IPS DF 6.9 (cell line): Measurements from ENCODE around the gene PHAF1.

Source experiments
- DNase-seq: peaks from one replicate; pipeline ENCODE4 v3.0.0-alpha.2; 2013; ENCODE audit warnings: low read depth, low spot score
- H3K27ac ChIP-seq: one replicate; pipeline ENCODE4 v1.5.1; 2013; ENCODE audit warnings: low read length, control low read depth
- H3K27me3 ChIP-seq: 2 replicates; pipeline ENCODE4 v1.6.1; 2013; ENCODE audit warnings: mild to moderate bottlenecking, low read length; ENCODE audit not compliant: control insufficient read depth, insufficient read depth
- H3K36me3 ChIP-seq: 2 replicates; pipeline ENCODE4 v1.6.1; 2013; ENCODE audit warnings: low read length; ENCODE audit not compliant: control insufficient read depth, insufficient read depth
- H3K4me1 ChIP-seq: 2 replicates; pipeline ENCODE4 v1.6.1; 2013; ENCODE audit warnings: low read length; ENCODE audit not compliant: control insufficient read depth, insufficient read depth
- H3K4me3 ChIP-seq: 2 replicates; pipeline ENCODE4 v1.5.1; 2013; ENCODE audit warnings: mild to moderate bottlenecking, low read length
- H3K9me3 ChIP-seq: 2 replicates; pipeline ENCODE4 v1.6.1; 2013; ENCODE audit warnings: low read length, inconsistent platforms; ENCODE audit not compliant: control insufficient read depth, insufficient read depth
- WGBS: extraction: QIAGEN DNeasy Blood & Tissue Kit; methylation state at CpG from one replicate; pipeline ENCODE4 v1.1.7; 2013; ENCODE audit warnings: mixed read lengths, missing lambda C conversion rate; ENCODE audit not compliant: insufficient read length, insufficient coverage; 5-methylcytosine and 5-hydroxymethylcytosine counted together

The PHAF1 gene

GRCh38 chr16:67163164-67163998, 53.6 kb downstream of the PHAF1 start:
- WGBS: no CpG with 5 or more reads among the region's 99 CpGs
- no peaks in the 10 kb centered on the region for H3K9me3 ChIP-seq
- H3K36me3 ChIP-seq: no peaks in the 10 kb centered on the region; the same call in 1 of the 2 replicates
- peaks cover 10% of the 10 kb centered on the region for H3K4me1 ChIP-seq
- peaks cover 92% of the 10 kb centered on the region for H3K27me3 ChIP-seq
- H3K4me3 ChIP-seq: peak overlapping the region; percentile 24; the same call in 1 of the 2 replicates
- no peak for DNase-seq
- H3K27ac ChIP-seq: no peak overlapping the region

GRCh38 chr16:67163999-67164558, 54.3 kb downstream of the PHAF1 start:
- no peak for DNase-seq
- Histone ChIP-seq H3K36me3 (no peaks in the 10 kb centered on the region; the same call in 1 of the 2 replicates), H3K27ac (no peak overlapping the region), H3K4me3 (0 out of 2 replicates have a peak overlapping the region, but pooled peaks have one; percentile 3), H3K27me3 (peaks cover 92% of the 10 kb centered on the region), H3K4me1 (peaks cover 10% of the 10 kb centered on the region), H3K9me3 (no peaks in the 10 kb centered on the region)
- no CpG with 5 or more reads among the region's 34 CpGs for WGBS

GRCh38 chr16:67164599-67165061, 54.9 kb downstream of the PHAF1 start, which contains the start of gene HSF4:
TSS of gene HSF4 (plus strand) at chr16:67164745. CDS start at chr16:67164812, 67 bp downstream.
- peaks cover 10% of the 10 kb centered on the region for H3K4me1 ChIP-seq
- no peaks in the 10 kb centered on the region for H3K9me3 ChIP-seq
- H3K27ac ChIP-seq: no peak within 1 kb of the TSS
- no peaks in the 10 kb centered on the region; the same call in 1 of the 2 replicates for H3K36me3 ChIP-seq
- WGBS: no CpG with 5 or more reads among the region's 41 CpGs
- H3K27me3 ChIP-seq: peaks cover 90% of the 10 kb centered on the region
- DNase-seq: no peak
- H3K4me3 ChIP-seq: peak within 1 kb of the TSS; percentile 21; the same call in 1 of the 2 replicates

DNA sequence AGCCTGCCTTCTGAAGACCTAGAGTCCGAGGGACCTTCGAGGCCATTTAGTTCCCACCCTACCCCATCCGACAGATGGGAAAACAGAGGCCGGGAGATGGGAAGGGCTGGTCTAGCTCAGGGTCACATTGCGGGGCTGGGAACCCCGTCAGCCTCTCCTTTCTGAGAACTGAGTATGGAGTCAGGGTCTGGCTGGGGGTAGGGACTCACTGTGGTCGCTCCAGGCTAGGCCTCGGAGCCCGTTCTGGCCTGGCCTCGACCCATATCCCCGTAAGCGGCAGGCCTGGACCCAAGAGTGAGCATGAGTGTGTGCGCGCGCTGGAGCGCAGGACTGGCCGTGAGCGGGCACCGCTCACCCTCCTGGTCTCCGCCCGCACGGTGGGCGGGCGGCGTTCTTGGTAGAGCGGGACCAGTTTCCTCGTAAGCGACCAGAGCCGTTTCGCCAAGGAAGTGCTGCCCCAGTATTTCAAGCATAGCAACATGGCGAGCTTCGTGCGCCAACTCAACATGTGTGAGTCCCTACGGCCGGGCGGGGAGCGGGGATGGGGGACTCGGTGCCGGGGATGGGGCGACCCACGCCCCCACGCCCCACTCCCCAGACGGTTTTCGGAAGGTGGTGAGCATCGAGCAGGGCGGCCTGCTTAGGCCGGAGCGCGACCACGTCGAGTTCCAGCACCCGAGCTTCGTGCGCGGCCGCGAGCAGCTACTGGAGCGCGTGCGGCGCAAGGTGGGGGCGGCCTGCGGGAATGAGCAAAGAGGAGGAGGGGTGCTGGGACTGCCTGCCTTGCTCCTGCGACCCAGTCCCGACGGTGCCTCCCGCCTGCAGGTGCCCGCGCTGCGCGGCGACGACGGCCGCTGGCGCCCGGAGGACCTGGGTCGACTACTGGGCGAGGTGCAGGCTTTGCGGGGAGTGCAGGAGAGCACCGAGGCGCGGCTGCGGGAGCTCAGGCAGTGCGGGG, 55.7 kb downstream of the PHAF1 start:
- Histone ChIP-seq H3K4me3 (peak overlapping the region; percentile 21; the same call in 1 of the 2 replicates), H3K27me3 (peaks cover 86% of the 10 kb centered on the region), H3K4me1 (peaks cover 10% of the 10 kb centered on the region), H3K9me3 (no peaks in the 10 kb centered on the region), H3K27ac (no peak overlapping the region), H3K36me3 (no peaks in the 10 kb centered on the region; the same call in 1 of the 2 replicates)
- WGBS: no CpG with 5 or more reads among the region's 85 CpGs
- no peak for DNase-seq

DNA sequence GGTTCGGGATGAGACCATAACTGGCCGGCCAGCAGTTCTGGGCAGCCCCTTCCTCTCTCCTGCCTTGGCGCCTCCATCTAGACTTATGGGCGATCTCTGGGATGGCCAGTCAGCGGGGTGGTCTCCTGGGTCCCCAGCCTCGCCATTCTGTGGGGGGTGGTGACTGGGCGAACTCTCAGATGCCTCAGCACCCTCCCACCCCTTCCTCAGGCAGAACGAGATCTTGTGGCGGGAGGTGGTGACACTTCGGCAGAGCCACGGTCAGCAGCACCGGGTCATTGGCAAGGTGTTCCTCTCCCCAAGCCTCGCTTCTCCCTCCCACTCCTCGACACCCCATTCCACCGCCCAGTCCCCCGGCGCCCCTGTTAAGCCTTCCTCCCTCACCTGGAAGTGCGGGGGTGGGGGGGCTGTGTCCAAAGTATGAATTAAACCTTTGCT, 56.4 kb downstream of the PHAF1 start:
- H3K4me1 ChIP-seq: peaks cover 12% of the 10 kb centered on the region
- H3K9me3 ChIP-seq: no peaks in the 10 kb centered on the region
- H3K27ac ChIP-seq: no peak overlapping the region
- WGBS: no CpG with 5 or more reads among the region's 18 CpGs
- DNase-seq: no peak
- H3K4me3 ChIP-seq: no peak overlapping the region
- H3K27me3 ChIP-seq: peaks cover 84% of the 10 kb centered on the region
- H3K36me3 ChIP-seq: no peaks in the 10 kb centered on the region; the same call in 1 of the 2 replicates

DNA sequence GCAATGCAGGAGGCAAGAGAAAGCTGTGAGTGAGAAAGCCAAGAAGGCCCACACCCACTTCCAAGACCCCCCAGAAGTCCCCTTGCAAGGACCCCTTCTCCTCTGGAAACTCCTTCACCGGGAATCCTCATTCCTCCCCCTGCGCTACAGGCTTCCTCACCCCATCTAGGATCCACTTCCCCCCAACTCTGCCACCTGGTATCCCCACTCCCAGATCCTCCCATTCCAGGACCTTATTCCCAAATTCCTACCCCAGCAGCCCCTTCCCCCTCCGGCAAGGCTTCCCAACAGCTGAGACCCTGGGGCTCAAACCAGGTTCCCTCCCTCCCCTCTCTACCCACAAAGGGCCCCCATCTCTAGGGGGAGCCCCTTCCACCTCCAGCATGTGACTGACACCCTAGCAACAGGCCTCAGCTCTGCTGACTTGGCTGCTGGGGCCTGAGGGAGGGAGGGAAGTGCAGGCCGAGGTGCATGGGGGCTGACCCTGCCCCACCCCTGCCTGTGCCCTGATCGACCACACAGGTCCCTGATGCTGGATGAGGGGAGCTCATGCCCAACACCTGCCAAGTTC, 56.9 kb downstream of the PHAF1 start:
- WGBS: no CpG with 5 or more reads among the region's 5 CpGs
- peaks cover 84% of the 10 kb centered on the region for H3K27me3 ChIP-seq
- no peak overlapping the region for H3K27ac ChIP-seq
- DNase-seq: no peak
- H3K9me3 ChIP-seq: no peaks in the 10 kb centered on the region
- H3K4me3 ChIP-seq: no peak overlapping the region
- H3K36me3 ChIP-seq: no peaks in the 10 kb centered on the region; the same call in 1 of the 2 replicates
- peaks cover 13% of the 10 kb centered on the region for H3K4me1 ChIP-seq

DNA sequence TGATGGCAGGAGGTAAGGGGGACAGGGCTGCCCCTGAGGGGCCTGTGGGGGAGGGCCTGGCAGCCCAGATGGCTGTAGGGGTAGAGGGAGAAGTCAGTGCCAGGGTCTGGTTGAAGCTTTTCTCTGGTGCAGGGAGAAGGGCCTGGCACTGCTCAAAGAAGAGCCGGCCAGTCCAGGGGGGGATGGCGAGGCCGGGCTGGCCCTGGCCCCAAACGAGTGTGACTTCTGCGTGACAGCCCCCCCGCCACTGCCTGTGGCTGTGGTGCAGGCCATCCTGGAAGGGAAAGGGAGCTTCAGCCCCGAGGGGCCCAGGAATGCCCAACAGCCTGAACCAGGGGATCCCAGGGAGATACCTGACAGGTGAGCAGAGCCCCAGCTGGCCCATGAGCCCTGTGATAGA, 57.8 kb downstream of the PHAF1 start:
- peaks cover 82% of the 10 kb centered on the region for H3K27me3 ChIP-seq
- no peak for DNase-seq
- H3K27ac ChIP-seq: no peak overlapping the region
- no peaks in the 10 kb centered on the region; the same call in 1 of the 2 replicates for H3K36me3 ChIP-seq
- H3K4me1 ChIP-seq: peaks cover 13% of the 10 kb centered on the region
- H3K9me3 ChIP-seq: no peaks in the 10 kb centered on the region
- H3K4me3 ChIP-seq: no peak overlapping the region
- WGBS: no CpG with 5 or more reads among the region's 7 CpGs

- Histone ChIP-seq H3K27ac (no peak overlapping the region), H3K9me3 (no peaks in the 10 kb centered on the region), H3K27me3 (peaks cover 79% of the 10 kb centered on the region), H3K4me1 (peaks cover 9% of the 10 kb centered on the region), H3K36me3 (no peaks in the 10 kb centered on the region; the same call in 1 of the 2 replicates), H3K4me3 (peak overlapping the region; percentile 9; the same call in 1 of the 2 replicates)
- DNase-seq: no peak
- no CpG with 5 or more reads among the region's 9 CpGs for WGBS
These were observed 59.3 kb downstream of the PHAF1 start for GRCh38 chr16:67169011-67169451.

GRCh38 chr16:67169642-67170167, 60.0 kb downstream of the PHAF1 start:
- no peak overlapping the region for H3K27ac ChIP-seq
- H3K27me3 ChIP-seq: peaks cover 77% of the 10 kb centered on the region
- H3K9me3 ChIP-seq: no peaks in the 10 kb centered on the region
- no peak for DNase-seq
- no CpG with 5 or more reads among the region's 24 CpGs for WGBS
- peak overlapping the region; percentile 45; the same call in 1 of the 2 replicates for H3K4me3 ChIP-seq
- H3K4me1 ChIP-seq: peaks cover 7% of the 10 kb centered on the region
- no peaks in the 10 kb centered on the region; the same call in 1 of the 2 replicates for H3K36me3 ChIP-seq
